ENCODE results near the gene RAB6B.

Gene RAB6B

GRCh38 chr3:133880886-133881455, 14.7 kb downstream of the RAB6B start:
- no peak for DNase-seq (ENCODE audit: low read depth)

GRCh38 chr3:133880287-133880686, 15.4 kb downstream of the RAB6B start:
- no peak for DNase-seq (ENCODE audit: low read depth)

GRCh38 chr3:133878518-133878917, 17.2 kb downstream of the RAB6B start:
- DNase-seq (ENCODE audit: low read depth) = no peak

- DNase-seq (ENCODE audit: low read depth) = no peak
Measured at GRCh38 chr3:133877221-133877620, 18.5 kb downstream of the RAB6B start.

GRCh38 chr3:133874761-133875438, 20.8 kb downstream of the RAB6B start:
- DNase-seq (ENCODE audit: low read depth) = no peak

GRCh38 chr3:133874344-133874743, 21.3 kb downstream of the RAB6B start:
- DNase-seq (ENCODE audit: low read depth) = no peak

GRCh38 chr3:133872781-133873180, 22.9 kb downstream of the RAB6B start:
- no peak for DNase-seq (ENCODE audit: low read depth)

- no peak for DNase-seq (ENCODE audit: low read depth)
Measured at GRCh38 chr3:133872161-133872560, 23.5 kb downstream of the RAB6B start.

GRCh38 chr3:133871368-133872090, 24.2 kb downstream of the RAB6B start:
- no peak for DNase-seq (ENCODE audit: low read depth)

- no peak for DNase-seq (ENCODE audit: low read depth)
Measured at GRCh38 chr3:133870822-133871221, 24.9 kb downstream of the RAB6B start.

GRCh38 chr3:133869586-133869985, 26.1 kb downstream of the RAB6B start:
- DNase-seq (ENCODE audit: low read depth) = no peak

- DNase-seq (ENCODE audit: low read depth) = no peak
Measured at GRCh38 chr3:133868758-133869475, 26.8 kb downstream of the RAB6B start.

- no peak for DNase-seq (ENCODE audit: low read depth)
Measured at GRCh38 chr3:133868186-133868585, 27.5 kb downstream of the RAB6B start.

GRCh38 chr3:133866141-133866540, 29.5 kb downstream of the RAB6B start:
- no peak for DNase-seq (ENCODE audit: low read depth)

GRCh38 chr3:133865136-133865855, 30.4 kb downstream of the RAB6B start:
- DNase-seq (ENCODE audit: low read depth) = no peak

GRCh38 chr3:133864616-133865015, 31.1 kb downstream of the RAB6B start:
- DNase-seq (ENCODE audit: low read depth) = no peak

GRCh38 chr3:133863911-133864310, 31.8 kb downstream of the RAB6B start:
- DNase-seq (ENCODE audit: low read depth) = no peak

GRCh38 chr3:133862161-133862560, 33.5 kb downstream of the RAB6B start:
- no peak for DNase-seq (ENCODE audit: low read depth)

GRCh38 chr3:133860519-133860918, 35.2 kb downstream of the RAB6B start:
- no peak for DNase-seq (ENCODE audit: low read depth)

- DNase-seq (ENCODE audit: low read depth) = no peak
Measured at GRCh38 chr3:133859381-133860234, 36.1 kb downstream of the RAB6B start.

GRCh38 chr3:133857767-133858166, 37.9 kb downstream of the RAB6B start:
- no peak for DNase-seq (ENCODE audit: low read depth)

Measured in stimulated activated CD8-positive, alpha-beta memory T cell treated with anti-CD3 and anti-CD28 coated beads, Interleukin-15, amount 100 ng/mL, for 1 hour (primary cell).